HEK293 (cell line): ENCODE data around the gene TMEM132A.

ENCODE experiments used
- REST ChIP-seq: fragments of 450-650 bp; formaldehyde crosslinking; IDR thresholded peaks from 2 replicates; pipeline ENCODE4 v1.5.1; 2016; ENCODE audit warnings: missing biosample characterization, missing genetic modification characterization
- YY1 ChIP-seq: fragments of 450-650 bp; formaldehyde crosslinking; IDR thresholded peaks from 2 replicates; pipeline ENCODE4 v1.5.1; 2018; ENCODE audit warnings: missing biosample characterization, missing genetic modification characterization
- ZNF132 ChIP-seq: fragments of 450-650 bp; formaldehyde crosslinking; IDR thresholded peaks from 2 replicates; pipeline ENCODE4 v1.5.1; 2017; ENCODE audit warnings: missing biosample characterization, missing genetic modification characterization, borderline replicate concordance
- ZNF404 ChIP-seq: fragments of 450-650 bp; formaldehyde crosslinking; IDR thresholded peaks from 2 replicates; pipeline ENCODE4 v1.5.1; 2017; ENCODE audit warnings: missing biosample characterization, missing genetic modification characterization
- ZNF501 ChIP-seq: fragments of 450-650 bp; formaldehyde crosslinking; IDR thresholded peaks from 2 replicates; pipeline ENCODE4 v1.5.1; 2016; ENCODE audit warnings: missing biosample characterization, missing genetic modification characterization
- ZNF660 ChIP-seq: fragments of 450-650 bp; IDR thresholded peaks from 2 replicates; pipeline ENCODE4 v1.5.1; 2018; ENCODE audit warnings: missing biosample characterization, mild to moderate bottlenecking, missing genetic modification characterization
- TF ChIP-seq, protein P1 (sequence below): fragments of 450-650 bp; formaldehyde crosslinking; IDR thresholded peaks from 2 replicates; pipeline ENCODE4 v1.5.1; 2016; ENCODE audit warnings: missing biosample characterization, missing genetic modification characterization

DNA sequence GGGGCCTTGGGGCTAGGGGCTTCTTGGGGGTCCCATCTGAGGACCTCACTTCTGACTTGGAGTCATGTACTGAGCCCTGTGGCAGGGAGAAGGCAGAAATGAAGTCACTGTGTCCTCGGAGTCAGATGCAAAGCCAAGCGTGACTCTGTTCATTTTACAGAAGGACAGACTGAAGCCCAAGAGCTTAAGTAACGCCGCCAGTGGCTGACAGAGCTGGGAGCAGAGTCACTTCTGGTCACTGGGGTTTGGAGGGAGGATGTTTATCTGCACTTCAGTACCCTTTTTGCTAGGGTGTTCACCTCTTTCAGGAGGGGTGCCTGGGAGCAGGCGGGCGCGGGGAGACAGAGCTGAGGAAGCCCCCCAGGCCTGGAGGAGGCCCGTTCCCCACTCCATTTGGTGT lies 57.9 kb downstream of the TMEM132A start:
- no peak for TF ChIP-seq YY1 (tag by site-specific recombination)
- TF ChIP-seq REST (tag by site-specific recombination) = no peak
- TF ChIP-seq ZNF404 (tag by site-specific recombination) = no peak
- TF ChIP-seq, protein P1, sequence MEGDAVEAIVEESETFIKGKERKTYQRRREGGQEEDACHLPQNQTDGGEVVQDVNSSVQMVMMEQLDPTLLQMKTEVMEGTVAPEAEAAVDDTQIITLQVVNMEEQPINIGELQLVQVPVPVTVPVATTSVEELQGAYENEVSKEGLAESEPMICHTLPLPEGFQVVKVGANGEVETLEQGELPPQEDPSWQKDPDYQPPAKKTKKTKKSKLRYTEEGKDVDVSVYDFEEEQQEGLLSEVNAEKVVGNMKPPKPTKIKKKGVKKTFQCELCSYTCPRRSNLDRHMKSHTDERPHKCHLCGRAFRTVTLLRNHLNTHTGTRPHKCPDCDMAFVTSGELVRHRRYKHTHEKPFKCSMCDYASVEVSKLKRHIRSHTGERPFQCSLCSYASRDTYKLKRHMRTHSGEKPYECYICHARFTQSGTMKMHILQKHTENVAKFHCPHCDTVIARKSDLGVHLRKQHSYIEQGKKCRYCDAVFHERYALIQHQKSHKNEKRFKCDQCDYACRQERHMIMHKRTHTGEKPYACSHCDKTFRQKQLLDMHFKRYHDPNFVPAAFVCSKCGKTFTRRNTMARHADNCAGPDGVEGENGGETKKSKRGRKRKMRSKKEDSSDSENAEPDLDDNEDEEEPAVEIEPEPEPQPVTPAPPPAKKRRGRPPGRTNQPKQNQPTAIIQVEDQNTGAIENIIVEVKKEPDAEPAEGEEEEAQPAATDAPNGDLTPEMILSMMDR (tag by site-specific recombination) = no peak
- TF ChIP-seq ZNF501 (tag by site-specific recombination) = no peak
- TF ChIP-seq ZNF660 = no peak
- no peak for TF ChIP-seq ZNF132
